SK-N-SH treated with all-trans-retinoic acid at 6 μM for 48 hours (cell line): ENCODE measurements around the gene PARM1.

Experiments used
- RARB ChIP-seq: fragments of 250-450 bp; sonication (Bioruptor Pico); IDR thresholded peaks from 2 replicates; pipeline ENCODE4 v1.8.0; 2021; ENCODE audit warnings: mild to moderate bottlenecking, moderate library complexity
- TOX ChIP-seq: fragments of 250-450 bp; sonication (Bioruptor Pico); IDR thresholded peaks from 2 replicates; pipeline ENCODE4 v1.8.0; 2021; ENCODE audit warnings: mild to moderate bottlenecking, moderate library complexity, borderline replicate concordance

DNA sequence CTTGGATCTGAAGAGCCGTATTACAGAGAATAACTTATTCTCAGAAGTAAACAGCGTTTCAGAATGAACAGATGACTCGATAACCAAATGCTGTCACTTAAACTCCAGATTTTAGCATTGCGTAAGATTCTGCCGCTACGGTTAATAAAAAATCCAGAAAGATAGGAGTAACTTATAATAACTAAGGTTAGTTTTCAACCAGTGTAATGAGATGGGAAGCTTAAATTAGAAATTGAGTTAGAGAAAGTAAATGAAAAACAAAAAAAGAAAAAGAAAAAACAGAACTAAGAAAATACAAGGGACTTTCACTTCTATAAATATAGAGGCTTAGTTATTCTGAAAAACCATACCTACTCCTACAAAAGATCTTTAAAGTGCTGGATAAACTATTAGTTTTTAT, 13.1 kb upstream of the PARM1 start:
- no peak for TF ChIP-seq TOX (CRISPR knock-in tag)
- TF ChIP-seq RARB (CRISPR knock-in tag), result no peak
